ENCODE data around the gene NPB. TPM values are rescaled to one million over a fixed set of nuclear protein-coding genes. Genes with fewer than 3 reads are reported as not detected.

NPB gene
- total and polyA plus RNA-seq, 4 donors = 0.15 to 0.92 (median 0.55) TPM

DNA sequence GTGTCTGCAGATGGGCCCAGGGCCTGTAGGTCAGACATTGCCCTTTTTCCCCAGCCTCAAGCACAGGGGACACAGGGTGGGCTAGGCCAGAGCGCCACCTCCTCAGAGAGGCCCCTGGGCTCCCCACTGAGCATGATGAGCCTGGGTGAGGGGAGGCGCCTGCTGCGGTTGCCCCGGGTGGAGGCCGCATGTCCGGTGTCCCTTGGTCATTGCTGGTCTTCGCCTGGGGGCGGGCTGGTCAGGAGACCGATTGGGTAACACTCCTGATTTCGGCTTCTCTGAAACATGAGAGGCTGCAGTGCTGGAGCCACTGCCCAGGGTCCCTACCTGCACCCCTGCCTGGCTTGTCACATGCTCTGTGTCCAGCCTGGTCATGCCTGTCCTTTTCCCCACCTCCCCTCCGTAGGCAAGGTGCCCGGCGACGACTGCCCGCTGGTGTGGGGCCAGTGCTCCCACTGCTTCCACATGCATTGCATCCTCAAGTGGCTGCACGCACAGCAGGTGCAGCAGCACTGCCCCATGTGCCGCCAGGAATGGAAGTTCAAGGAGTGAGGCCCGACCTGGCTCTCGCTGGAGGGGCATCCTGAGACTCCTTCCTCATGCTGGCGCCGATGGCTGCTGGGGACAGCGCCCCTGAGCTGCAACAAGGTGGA, 2.4 kb upstream of the NPB start:
- no peak overlapping the region for H3K4me3 ChIP-seq (ENCODE audit: low read depth in 1 of 3, low read length in 3 of 3)
- H3K9ac ChIP-seq (ENCODE audit: low read depth in 1 of 2, low read length in 2 of 2) = no peak overlapping the region
- H3K4me1 ChIP-seq (ENCODE audit: control insufficient read depth in 4 of 4, insufficient read depth in 4 of 4, low read length in 3 of 4) = peaks cover 2 to 23% (median 12%) of the 10 kb centered on the region in 4 donors
- no peaks in the 10 kb centered on the region for H3K9me3 ChIP-seq (ENCODE audit: control insufficient read depth in 4 of 4, low read length in 3 of 4)
- no peak for DNase-seq (ENCODE audit: low spot score)
- WGBS = 87% methylated on average over 22 of the region's 22 CpGs
- peaks cover 7 to 38% (median 8%) of the 10 kb centered on the region in 4 donors for H3K36me3 ChIP-seq (ENCODE audit: control insufficient read depth in 4 of 4, insufficient read depth in 3 of 4, low read depth in 1 of 4, low read length in 3 of 4)
- no peaks in the 10 kb centered on the region for H3K27me3 ChIP-seq (ENCODE audit: control insufficient read depth in 4 of 4, insufficient read depth in 4 of 4, low read length in 3 of 4)
- no peak for TF ChIP-seq EGR1 (IDR thresholded peaks at IDR 0.05; ENCODE audit: low read depth in 2 of 2)
- no peak for TF ChIP-seq RAD21 (IDR thresholded peaks at IDR 0.05)
- TF ChIP-seq, protein P1, sequence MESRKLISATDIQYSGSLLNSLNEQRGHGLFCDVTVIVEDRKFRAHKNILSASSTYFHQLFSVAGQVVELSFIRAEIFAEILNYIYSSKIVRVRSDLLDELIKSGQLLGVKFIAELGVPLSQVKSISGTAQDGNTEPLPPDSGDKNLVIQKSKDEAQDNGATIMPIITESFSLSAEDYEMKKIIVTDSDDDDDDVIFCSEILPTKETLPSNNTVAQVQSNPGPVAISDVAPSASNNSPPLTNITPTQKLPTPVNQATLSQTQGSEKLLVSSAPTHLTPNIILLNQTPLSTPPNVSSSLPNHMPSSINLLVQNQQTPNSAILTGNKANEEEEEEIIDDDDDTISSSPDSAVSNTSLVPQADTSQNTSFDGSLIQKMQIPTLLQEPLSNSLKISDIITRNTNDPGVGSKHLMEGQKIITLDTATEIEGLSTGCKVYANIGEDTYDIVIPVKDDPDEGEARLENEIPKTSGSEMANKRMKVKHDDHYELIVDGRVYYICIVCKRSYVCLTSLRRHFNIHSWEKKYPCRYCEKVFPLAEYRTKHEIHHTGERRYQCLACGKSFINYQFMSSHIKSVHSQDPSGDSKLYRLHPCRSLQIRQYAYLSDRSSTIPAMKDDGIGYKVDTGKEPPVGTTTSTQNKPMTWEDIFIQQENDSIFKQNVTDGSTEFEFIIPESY (IDR thresholded peaks at IDR 0.05) = no peak
- TF ChIP-seq CTCF (IDR thresholded peaks at IDR 0.05; ENCODE audit: low read depth, low read length, missing input control) = no peak
- no peak for TF ChIP-seq FOXA1 (IDR thresholded peaks at IDR 0.05)
- TF ChIP-seq SP1 (IDR thresholded peaks at IDR 0.05) = no peak
- no peak for TF ChIP-seq GABPA (IDR thresholded peaks at IDR 0.05 in 1 of 2, conservative IDR thresholded peaks at IDR 0.05 in 1 of 2)
- no peak overlapping the region for H3K27ac ChIP-seq (ENCODE audit: low read depth in 1 of 2, low read length in 2 of 2)

DNA sequence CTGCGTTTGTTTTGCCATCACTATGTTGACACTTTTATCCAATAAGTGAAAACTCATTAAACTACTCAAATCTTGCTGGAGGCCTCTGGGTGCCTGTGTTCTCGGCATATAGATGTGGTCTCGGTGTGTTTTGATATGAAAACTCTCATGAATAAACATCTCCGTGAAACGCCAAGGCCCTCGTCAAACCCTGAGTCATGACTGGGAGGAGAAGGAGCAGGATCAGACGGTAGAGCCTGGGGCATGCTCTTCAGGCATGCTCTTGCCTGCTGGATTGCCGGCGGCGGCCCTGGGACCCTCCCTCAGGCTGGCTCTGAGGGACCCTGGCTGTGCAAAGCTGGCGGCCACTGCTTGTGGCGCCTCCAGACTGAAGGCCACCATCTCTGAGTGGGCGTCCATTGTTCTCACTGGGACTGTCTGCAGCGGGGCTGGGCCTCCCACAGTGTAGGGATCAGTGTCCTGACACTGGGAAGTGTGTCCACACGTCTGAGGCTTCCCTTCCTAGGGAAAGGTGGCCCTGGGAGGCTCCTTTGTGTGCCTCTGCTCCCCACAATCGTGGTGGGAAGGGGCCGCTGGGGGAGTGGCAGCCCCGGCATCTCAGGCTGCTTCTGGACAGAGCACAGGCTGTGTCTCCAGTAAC, 1.7 kb upstream of the NPB start:
- Histone ChIP-seq H3K36me3 (ENCODE audit: control insufficient read depth in 4 of 4, insufficient read depth in 3 of 4, low read depth in 1 of 4, low read length in 3 of 4) (peaks cover 8 to 39% (median 10%) of the 10 kb centered on the region in 4 donors), H3K9me3 (ENCODE audit: control insufficient read depth in 4 of 4, low read length in 3 of 4) (no peaks in the 10 kb centered on the region), H3K4me3 (ENCODE audit: low read depth in 1 of 3, low read length in 3 of 3) (no peak overlapping the region), H3K27ac (ENCODE audit: low read depth in 1 of 2, low read length in 2 of 2) (no peak overlapping the region), H3K27me3 (ENCODE audit: control insufficient read depth in 4 of 4, insufficient read depth in 4 of 4, low read length in 3 of 4) (no peaks in the 10 kb centered on the region), H3K9ac (ENCODE audit: low read depth in 1 of 2, low read length in 2 of 2) (no peak overlapping the region), H3K4me1 (ENCODE audit: control insufficient read depth in 4 of 4, insufficient read depth in 4 of 4, low read length in 3 of 4) (peaks cover 2 to 23% (median 12%) of the 10 kb centered on the region in 4 donors)
- WGBS = 88% methylated on average over 18 of the region's 18 CpGs
- TF ChIP-seq HNF4G (IDR thresholded peaks at IDR 0.05) (no peak), YY1 (IDR thresholded peaks at IDR 0.05) (no peak), NR2F2 (IDR thresholded peaks at IDR 0.05) (no peak), FOXA2 (IDR thresholded peaks at IDR 0.05) (no peak)
- TF ChIP-seq, protein P2, sequence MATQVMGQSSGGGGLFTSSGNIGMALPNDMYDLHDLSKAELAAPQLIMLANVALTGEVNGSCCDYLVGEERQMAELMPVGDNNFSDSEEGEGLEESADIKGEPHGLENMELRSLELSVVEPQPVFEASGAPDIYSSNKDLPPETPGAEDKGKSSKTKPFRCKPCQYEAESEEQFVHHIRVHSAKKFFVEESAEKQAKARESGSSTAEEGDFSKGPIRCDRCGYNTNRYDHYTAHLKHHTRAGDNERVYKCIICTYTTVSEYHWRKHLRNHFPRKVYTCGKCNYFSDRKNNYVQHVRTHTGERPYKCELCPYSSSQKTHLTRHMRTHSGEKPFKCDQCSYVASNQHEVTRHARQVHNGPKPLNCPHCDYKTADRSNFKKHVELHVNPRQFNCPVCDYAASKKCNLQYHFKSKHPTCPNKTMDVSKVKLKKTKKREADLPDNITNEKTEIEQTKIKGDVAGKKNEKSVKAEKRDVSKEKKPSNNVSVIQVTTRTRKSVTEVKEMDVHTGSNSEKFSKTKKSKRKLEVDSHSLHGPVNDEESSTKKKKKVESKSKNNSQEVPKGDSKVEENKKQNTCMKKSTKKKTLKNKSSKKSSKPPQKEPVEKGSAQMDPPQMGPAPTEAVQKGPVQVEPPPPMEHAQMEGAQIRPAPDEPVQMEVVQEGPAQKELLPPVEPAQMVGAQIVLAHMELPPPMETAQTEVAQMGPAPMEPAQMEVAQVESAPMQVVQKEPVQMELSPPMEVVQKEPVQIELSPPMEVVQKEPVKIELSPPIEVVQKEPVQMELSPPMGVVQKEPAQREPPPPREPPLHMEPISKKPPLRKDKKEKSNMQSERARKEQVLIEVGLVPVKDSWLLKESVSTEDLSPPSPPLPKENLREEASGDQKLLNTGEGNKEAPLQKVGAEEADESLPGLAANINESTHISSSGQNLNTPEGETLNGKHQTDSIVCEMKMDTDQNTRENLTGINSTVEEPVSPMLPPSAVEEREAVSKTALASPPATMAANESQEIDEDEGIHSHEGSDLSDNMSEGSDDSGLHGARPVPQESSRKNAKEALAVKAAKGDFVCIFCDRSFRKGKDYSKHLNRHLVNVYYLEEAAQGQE (IDR thresholded peaks at IDR 0.05) = no peak
- DNase-seq (ENCODE audit: low spot score) = no peak

Measured in liver (tissue), 9 donors.